MCF 10A (cell line): ENCODE results near the gene ZNF554. TPM values are rescaled to one million over a fixed set of nuclear protein-coding genes. Genes with fewer than 3 reads are reported as not detected.

Experiments used
- BruUV-seq: library from RNA; stranded (reverse); fragments of 400-500 nt; replicated peaks from 2 replicates; lab custom pipeline; 2021; lab: Mats Ljungman, UMichigan
- CTCF ChIA-PET: fragments of 300-600 bp; sonication (Branson Sonifier 250); formaldehyde crosslinking; extraction: SDS; loops from one replicate; lab custom pipeline; 2021; ENCODE audit warnings: antibody characterized with exemption, inconsistent platforms; lab: Yijun Ruan, JAX
- POLR2A ChIA-PET: fragments of 300-600, 350-650 bp; sonication (Branson Sonifier 250); formaldehyde crosslinking; extraction: SDS; loops from one replicate; lab custom pipeline; 2020; ENCODE audit warnings: antibody characterized with exemption, inconsistent platforms; lab: Yijun Ruan, JAX
- DNase-seq: peaks from one replicate; pipeline ENCODE4 v3.0.0-alpha.2; 2018; ENCODE audit not compliant: unreplicated experiment
- H3K27ac Mint-ChIP-seq: one replicate; pipeline ENCODE4 v1.8.0; 2022; ENCODE audit warnings: mild to moderate bottlenecking, low read depth, mixed read lengths; ENCODE audit not compliant: unreplicated experiment
- H3K27me3 Mint-ChIP-seq: one replicate; pipeline ENCODE4 v1.8.0; 2022; ENCODE audit warnings: mixed read lengths; ENCODE audit not compliant: insufficient read depth, unreplicated experiment
- H3K36me3 Mint-ChIP-seq: one replicate; pipeline ENCODE4 v1.8.0; 2022; ENCODE audit warnings: mild to moderate bottlenecking, moderate library complexity, mixed read lengths; ENCODE audit not compliant: insufficient read depth, unreplicated experiment
- H3K4me1 Mint-ChIP-seq: one replicate; pipeline ENCODE4 v1.8.0; 2022; ENCODE audit warnings: mixed read lengths; ENCODE audit not compliant: insufficient read depth, unreplicated experiment
- H3K4me3 Mint-ChIP-seq: one replicate; pipeline ENCODE4 v1.8.0; 2022; ENCODE audit warnings: mild to moderate bottlenecking, moderate library complexity, mixed read lengths; ENCODE audit not compliant: unreplicated experiment
- H3K9me3 Mint-ChIP-seq: one replicate; pipeline ENCODE4 v1.8.0; 2022; ENCODE audit warnings: mixed read lengths; ENCODE audit not compliant: unreplicated experiment
- intact Hi-C: fragments of 100-400 bp; cut with micrococcal nuclease; formaldehyde crosslinking; loops from 2 replicates; pipeline ENCODE4 v1.14.1; 2022
- total RNA-seq: library from RNA; stranded (reverse); gene quantifications from 2 replicates; pipeline ENCODE4 v1.2.3, GENCODE V29; 2022
- TF ChIP-seq, protein P1 (sequence below): fragments of 200-600 bp; IDR thresholded peaks from one replicate; pipeline ENCODE4 v1.8.0; 2022; ENCODE audit warnings: antibody characterized with exemption, mild to moderate bottlenecking; ENCODE audit not compliant: unreplicated experiment

The ZNF554 gene
- total RNA-seq, 1 experiment from 2014 or later: 3.1 TPM

- POLR2A ChIA-PET: no interaction called here
- Mint-ChIP-seq H3K27me3 (no peaks in the 10 kb centered on the region), H3K9me3 (no peaks in the 10 kb centered on the region), H3K36me3 (peaks cover 31% of the 10 kb centered on the region), H3K27ac (no peak overlapping the region), H3K4me3 (no peak overlapping the region), H3K4me1 (no peaks in the 10 kb centered on the region)
- CTCF ChIA-PET: interaction anchor here (2.1 kb wide), 1 partner anchor 11 kb away, joined by 7 read pairs; the partner anchor contains the start of gene ZNF554
- DNase-seq: no peak
- intact Hi-C loops: no loop called here
- BruUV-seq: no TSS peak
- TF ChIP-seq, protein P1, sequence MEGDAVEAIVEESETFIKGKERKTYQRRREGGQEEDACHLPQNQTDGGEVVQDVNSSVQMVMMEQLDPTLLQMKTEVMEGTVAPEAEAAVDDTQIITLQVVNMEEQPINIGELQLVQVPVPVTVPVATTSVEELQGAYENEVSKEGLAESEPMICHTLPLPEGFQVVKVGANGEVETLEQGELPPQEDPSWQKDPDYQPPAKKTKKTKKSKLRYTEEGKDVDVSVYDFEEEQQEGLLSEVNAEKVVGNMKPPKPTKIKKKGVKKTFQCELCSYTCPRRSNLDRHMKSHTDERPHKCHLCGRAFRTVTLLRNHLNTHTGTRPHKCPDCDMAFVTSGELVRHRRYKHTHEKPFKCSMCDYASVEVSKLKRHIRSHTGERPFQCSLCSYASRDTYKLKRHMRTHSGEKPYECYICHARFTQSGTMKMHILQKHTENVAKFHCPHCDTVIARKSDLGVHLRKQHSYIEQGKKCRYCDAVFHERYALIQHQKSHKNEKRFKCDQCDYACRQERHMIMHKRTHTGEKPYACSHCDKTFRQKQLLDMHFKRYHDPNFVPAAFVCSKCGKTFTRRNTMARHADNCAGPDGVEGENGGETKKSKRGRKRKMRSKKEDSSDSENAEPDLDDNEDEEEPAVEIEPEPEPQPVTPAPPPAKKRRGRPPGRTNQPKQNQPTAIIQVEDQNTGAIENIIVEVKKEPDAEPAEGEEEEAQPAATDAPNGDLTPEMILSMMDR: no peak
Observed at GRCh38 chr19:2808129-2808941, 11.3 kb upstream of the ZNF554 start.

- H3K4me3 Mint-ChIP-seq: no peak overlapping the region
- no peak for DNase-seq
- BruUV-seq: no TSS peak
- H3K27ac Mint-ChIP-seq: no peak overlapping the region
- H3K36me3 Mint-ChIP-seq: peaks cover 22% of the 10 kb centered on the region
- H3K27me3 Mint-ChIP-seq: no peaks in the 10 kb centered on the region
- POLR2A ChIA-PET: no interaction called here
- intact Hi-C loops: no loop called here
- H3K9me3 Mint-ChIP-seq: no peaks in the 10 kb centered on the region
- CTCF ChIA-PET: interaction anchor here (0.6 kb wide), 1 partner anchor 63 kb away, joined by 3 read pairs; no protein-coding TSS in a partner anchor
- TF ChIP-seq, protein P1: no peak
- H3K4me1 Mint-ChIP-seq: no peaks in the 10 kb centered on the region
Observed at GRCh38 chr19:2809387-2810140, 10.1 kb upstream of the ZNF554 start.

GRCh38 chr19:2810141-2811091, 9.3 kb upstream of the ZNF554 start:
- Mint-ChIP-seq H3K9me3 (no peaks in the 10 kb centered on the region), H3K36me3 (peaks cover 18% of the 10 kb centered on the region), H3K4me1 (no peaks in the 10 kb centered on the region), H3K27ac (no peak overlapping the region), H3K4me3 (no peak overlapping the region), H3K27me3 (no peaks in the 10 kb centered on the region)
- DNase-seq: no peak
- intact Hi-C loops: no loop called here
- ChIA-PET CTCF (interaction anchor here (0.6 kb wide), 1 partner anchor 63 kb away, joined by 3 read pairs; no protein-coding TSS in a partner anchor), POLR2A (interaction anchor here (0.6 kb wide), 1 partner anchor 31 kb away, joined by 3 read pairs; no protein-coding TSS in a partner anchor)
- TF ChIP-seq, protein P1: no peak
- no TSS peak for BruUV-seq
